GM12878 (cell line): Measurements from ENCODE around the gene RAB24. TPM values are rescaled to one million over a fixed set of nuclear protein-coding genes. Genes with fewer than 3 reads are reported as not detected.

Experiments used
- ATAC-seq: fragments of 200-7000 bp; cut with Tn5 transposase; 3 replicates; pipeline ENCODE4 v1.9.1; 2020; ENCODE audit warnings: mild to moderate bottlenecking, moderate library complexity
- BruUV-seq: library from RNA; stranded (reverse); fragments of 400-500 nt; replicated peaks from 2 replicates; lab custom pipeline; 2021; lab: Mats Ljungman, UMichigan
- CTCF ChIA-PET: fragments of 300-600 bp; sonication (Branson Sonifier 250); formaldehyde crosslinking; extraction: SDS; loops from one replicate; lab custom pipeline; 2021; ENCODE audit warnings: inconsistent platforms; lab: Yijun Ruan, JAX
- POLR2A ChIA-PET: fragments of 350-600 bp; formaldehyde crosslinking; extraction: SDS; loops from one replicate; lab custom pipeline; 2021; ENCODE audit warnings: inconsistent platforms; lab: Charles Lee
- RAD21 ChIA-PET: fragments of 300-600 bp; sonication (Branson Sonifier 250); formaldehyde crosslinking; loops from one replicate; lab custom pipeline; 2023; ENCODE audit warnings: antibody characterized with exemption; ENCODE audit not compliant: unreplicated experiment; lab: Charles Lee
- SMC1A ChIA-PET: fragments of 300-600 bp; sonication (Branson Sonifier 250); formaldehyde crosslinking; loops from one replicate; lab custom pipeline; 2023; ENCODE audit not compliant: unreplicated experiment, uncharacterized antibody; lab: Charles Lee
- DNase-seq: peaks from one replicate; pipeline ENCODE4 v3.0.0-alpha.2; 2011; ENCODE audit warnings: low read depth, low spot score
- FAIRE-seq: peaks from 3 replicates; lab custom pipeline; 2011; peaks lifted over from hg19 to GRCh38; lab: Jason Lieb, UNC
- H2AFZ ChIP-seq: 2 replicates; pipeline ENCODE4 v1.6.0; 2011; ENCODE audit warnings: low read depth, low read length, control low read depth; ENCODE audit not compliant: control insufficient read depth
- H3K27ac ChIP-seq: 2 replicates; pipeline ENCODE4 v1.5.1; 2011; ENCODE audit warnings: control low read depth; ENCODE audit not compliant: control insufficient read depth, insufficient read depth
- H3K27me3 ChIP-seq, 2 experiments: replicated peaks in 1 of 2; 2 replicates each; pipeline versions ENCODE4 v1.6.0 to v1.6.1; 2011; ENCODE audit warnings: low read length in 1 of 2; ENCODE audit not compliant: control insufficient read depth in 2 of 2, insufficient read depth in 2 of 2
- H3K36me3 ChIP-seq, 2 experiments: 2 replicates each; pipeline ENCODE4 v1.5.1; 2011; ENCODE audit warnings: low read length in 1 of 2; ENCODE audit not compliant: control insufficient read depth in 2 of 2, insufficient read depth in 2 of 2
- H3K4me1 ChIP-seq: 2 replicates; pipeline ENCODE4 v1.6.1; 2011; ENCODE audit warnings: mild to moderate bottlenecking, low read length, moderate library complexity, mixed read lengths; ENCODE audit not compliant: control insufficient read depth, insufficient read depth
- H3K4me2 ChIP-seq: 2 replicates; pipeline ENCODE4 v1.6.0; 2011; ENCODE audit warnings: control low read depth; ENCODE audit not compliant: control insufficient read depth, insufficient read depth
- H3K4me3 ChIP-seq: fragments of 200-600 bp; sonication (generic); 2 replicates; pipeline ENCODE4 v1.5.1; 2016
- H3K79me2 ChIP-seq: 2 replicates; pipeline ENCODE4 v1.6.0; 2011; ENCODE audit warnings: low read length; ENCODE audit not compliant: control insufficient read depth, insufficient read depth
- H3K9ac ChIP-seq: 2 replicates; pipeline ENCODE4 v1.8.0; 2011; ENCODE audit warnings: low read length, control low read depth, mixed read lengths; ENCODE audit not compliant: control insufficient read depth, insufficient read depth
- H3K9me3 ChIP-seq: replicated peaks from 3 replicates; pipeline ENCODE4 v1.5.1; 2011; ENCODE audit warnings: mild to moderate bottlenecking, low read length; ENCODE audit not compliant: control insufficient read depth, insufficient read depth
- H4K20me1 ChIP-seq: 2 replicates; pipeline ENCODE4 v1.6.0; 2011; ENCODE audit not compliant: control insufficient read depth, insufficient read depth
- CHD1 ChIP-seq: IDR thresholded peaks from 2 replicates; pipeline ENCODE4 v1.6.1; 2012; ENCODE audit warnings: low read depth, low read length, improper control_type of control experiment
- NKRF ChIP-seq: fragments of 450-650 bp; conservative IDR thresholded peaks from 2 replicates; pipeline ENCODE4 v1.6.1; 2017; ENCODE audit warnings: mild to moderate bottlenecking, moderate library complexity
- PAX8 ChIP-seq: fragments of 450-650 bp; IDR thresholded peaks from 2 replicates; pipeline ENCODE4 v1.6.1; 2017; ENCODE audit warnings: mild to moderate bottlenecking, moderate library complexity
- POLR2AphosphoS2 ChIP-seq: IDR thresholded peaks from 2 replicates; pipeline ENCODE4 v1.6.1; 2011; ENCODE audit warnings: low read depth, mild to moderate bottlenecking, low read length, improper control_type of control experiment, moderate library complexity
- WGBS: methylation state at CpG from one replicate; pipeline ENCODE4 v1.1.6; 2016; ENCODE audit warnings: low lambda C conversion rate; ENCODE audit not compliant: insufficient replicate concordance, insufficient coverage; ENCODE audit errors: missing lambda C conversion rate; 5-methylcytosine and 5-hydroxymethylcytosine counted together
- in situ Hi-C: fragments of 300-500 bp; cut with MboI; formaldehyde crosslinking; loops from 9 replicates; pipeline ENCODE4 v1.14.3; 2018; ENCODE audit warnings: mixed read lengths
- intact Hi-C: fragments of 100-400 bp; cut with micrococcal nuclease; formaldehyde crosslinking; loops from one replicate; pipeline ENCODE4 v1.14.2; 2022; ENCODE audit not compliant: unreplicated experiment
- polyA plus RNA-seq, 11 experiments: library from polyadenylated mRNA; depleted of rRNA in 4 of 11; unstranded in 6 of 11; stranded (reverse) in 5 of 11; fragments of >200 nt; fragmentation: Nextera tagmentation in 4 of 11; fragmentation: Illumina TruSeq in 1 of 11; extraction: Ambion mirVana in 4 of 11; extraction: Trizol in 1 of 11; gene quantifications; 1 replicate in 1 of 11; 2 replicates in 10 of 11; pipeline versions ENCODE4 v1.2.1 to v1.2.3, GENCODE V29; 2011 to 2016; ENCODE audit warnings: inconsistent platforms in 2 of 11, missing spikeins in 2 of 11, low read depth in 1 of 11
- total RNA-seq, 4 experiments: library from RNA; depleted of rRNA in 3 of 4; stranded (reverse); fragments of >200 nt in 3 of 4; fragmentation: Illumina TruSeq in 1 of 4; extraction: Trizol in 1 of 4; gene quantifications; 2 replicates each; pipeline versions ENCODE4 v1.2.1 to v1.2.3, GENCODE V29; 2013 to 2021

Gene RAB24
- total and polyA plus RNA-seq, 10 of the 15 experiments (the other 5 are each of a cell fraction or from before 2014, with no cell fraction given) = 8.0 to 44.4 (median 24.4) TPM

DNA sequence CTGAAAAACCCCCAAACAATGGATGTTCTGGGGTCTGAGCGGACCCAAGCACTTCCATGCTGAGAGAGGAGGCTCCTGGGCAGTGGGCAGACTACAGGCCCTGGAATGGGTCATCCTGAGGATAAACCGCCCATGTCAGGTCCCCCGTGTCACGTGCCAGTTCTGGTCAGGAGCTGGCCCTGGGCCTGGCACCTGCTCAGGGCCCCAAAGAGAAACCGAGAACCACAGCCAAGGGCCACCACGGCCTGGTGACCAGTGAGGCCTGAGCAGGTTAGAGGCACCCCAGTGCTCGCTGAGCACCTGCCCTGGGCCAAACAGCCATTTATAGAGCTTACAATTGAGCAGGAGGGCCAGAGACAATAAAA, 32.2 kb upstream of the RAB24 start:
- H3K9me3 ChIP-seq = no peaks in the 10 kb centered on the region; the same call in 2 of the 3 replicates
- no peak overlapping the region for H3K4me2 ChIP-seq
- no peak overlapping the region for H2AFZ ChIP-seq
- in situ Hi-C loops = no loop called here
- DNase-seq = no peak
- WGBS = 93% methylated on average over 7 of the region's 7 CpGs
- no peak overlapping the region for H3K9ac ChIP-seq
- H3K79me2 ChIP-seq = peaks cover 10% of the 10 kb centered on the region
- no peak overlapping the region for H3K4me3 ChIP-seq
- intact Hi-C loops = no loop called here
- no peak for FAIRE-seq
- H3K27ac ChIP-seq = no peak overlapping the region
- ChIA-PET POLR2A (no interaction called here), SMC1A (interaction anchor here (1.5 to 1.6 kb wide), 2 partner anchors 12 to 15 kb away, joined by 4 read pairs; partner anchors contain the start of gene LMAN2), RAD21 (no interaction called here), CTCF (no interaction called here)
- no peaks in the 10 kb centered on the region for H4K20me1 ChIP-seq
- no peaks in the 10 kb centered on the region for H3K4me1 ChIP-seq
- no peaks in the 10 kb centered on the region for H3K27me3 ChIP-seq
- peaks cover 19 to 72% of the 10 kb centered on the region in 2 experiments for H3K36me3 ChIP-seq
- ATAC-seq = no peak
- no TSS peak for BruUV-seq
- TF ChIP-seq CHD1 (no peak), PAX8 (no peak), POLR2AphosphoS2 (no peak), NKRF (no peak)
